Hepatocyte (in vitro differentiated cells): ENCODE measurements around the gene CMSS1.

ENCODE experiments used
- CTCF ChIP-seq: fragments of 200-600 bp; sonication (generic); IDR thresholded peaks from 2 replicates; pipeline ENCODE4 v1.5.1; 2016; ENCODE audit warnings: antibody characterized with exemption, mild to moderate bottlenecking; ENCODE audit not compliant: poor library complexity
- EZH2phosphoT487 ChIP-seq: fragments of 200-600 bp; sonication (generic); IDR thresholded peaks from one replicate; pipeline ENCODE4 v1.6.1; 2018; ENCODE audit warnings: antibody characterized with exemption, mild to moderate bottlenecking, low read depth, moderate library complexity; ENCODE audit not compliant: unreplicated experiment, severe bottlenecking

- TF ChIP-seq CTCF (no peak), EZH2phosphoT487 (no peak)
These were observed 21.1 kb downstream of the CMSS1 start for GRCh38 chr3:99838755-99839154.
